Uterus (tissue), 4 donors: ENCODE results near the gene OTOS. TPM values are rescaled to one million over a fixed set of nuclear protein-coding genes. Genes with fewer than 3 reads are reported as not detected.

Experiments used
- DNase-seq, 2 donors: peaks; one replicate each; pipeline ENCODE4 v3.0.0-alpha.2; 2019 to 2020
- H3K27ac ChIP-seq, 2 donors: fragments of 200-600 bp; sonication (generic); 1 replicate in 1 of 2; 2 replicates in 1 of 2; pipeline ENCODE4 v1.5.1; 2016 to 2018
- H3K27me3 ChIP-seq, 2 donors: fragments of 200-600 bp; sonication (generic); one replicate each; pipeline ENCODE4 v1.5.1; 2018 to 2019; ENCODE audit warnings: control low read depth in 1 of 2
- H3K36me3 ChIP-seq, 2 donors: fragments of 200-600 bp; sonication (generic); one replicate each; pipeline ENCODE4 v1.5.1; 2019; ENCODE audit warnings: control low read depth in 1 of 2
- H3K4me1 ChIP-seq, 2 donors: fragments of 200-600 bp; sonication (generic); one replicate each; pipeline ENCODE4 v1.5.1; 2018 to 2019; ENCODE audit warnings: control low read depth in 1 of 2
- H3K4me3 ChIP-seq, 2 donors: fragments of 200-600 bp; sonication (generic); 1 replicate in 1 of 2; 2 replicates in 1 of 2; pipeline ENCODE4 v1.5.1; 2018 to 2019; ENCODE audit warnings: mild to moderate bottlenecking in 1 of 2
- H3K9me3 ChIP-seq, 2 donors: fragments of 200-600 bp; sonication (generic); one replicate each; pipeline ENCODE4 v1.5.1; 2019; ENCODE audit warnings: control low read depth in 1 of 2
- POLR2A ChIP-seq, 2 donors: fragments of 450-650 bp; IDR thresholded peaks; one replicate each; pipeline ENCODE4 v1.6.1; 2016; ENCODE audit warnings: antibody characterized with exemption in 2 of 2, mild to moderate bottlenecking in 1 of 2, moderate library complexity in 1 of 2
- intact Hi-C: fragments of 100-400 bp; cut with DNase I; formaldehyde crosslinking; loops from one replicate; pipeline ENCODE4 v1.15.1; 2023; ENCODE audit warnings: low total_unique reads
- total RNA-seq, 4 donors: library from RNA; depleted of rRNA in 3 of 4; stranded (reverse); fragments of >200 nt in 3 of 4; gene quantifications; one replicate each; pipeline versions ENCODE4 v1.1.0 to v1.2.4, GENCODE V29; 2014 to 2023
- TF ChIP-seq, protein P1 (sequence below), 4 experiments: fragments of 200-600 bp in 2 of 4; fragments of 450-650 bp in 2 of 4; sonication (generic) in 2 of 4; IDR thresholded peaks; one replicate each; pipeline ENCODE4 v1.5.1; 2016 to 2019; ENCODE audit warnings: antibody characterized with exemption in 4 of 4, mild to moderate bottlenecking in 2 of 4, moderate library complexity in 1 of 4
- donor health status: DM: yes; HTN: yes; CAD: no.

The OTOS gene
- total RNA-seq, 4 donors from 2014 or later, result not detected

DNA sequence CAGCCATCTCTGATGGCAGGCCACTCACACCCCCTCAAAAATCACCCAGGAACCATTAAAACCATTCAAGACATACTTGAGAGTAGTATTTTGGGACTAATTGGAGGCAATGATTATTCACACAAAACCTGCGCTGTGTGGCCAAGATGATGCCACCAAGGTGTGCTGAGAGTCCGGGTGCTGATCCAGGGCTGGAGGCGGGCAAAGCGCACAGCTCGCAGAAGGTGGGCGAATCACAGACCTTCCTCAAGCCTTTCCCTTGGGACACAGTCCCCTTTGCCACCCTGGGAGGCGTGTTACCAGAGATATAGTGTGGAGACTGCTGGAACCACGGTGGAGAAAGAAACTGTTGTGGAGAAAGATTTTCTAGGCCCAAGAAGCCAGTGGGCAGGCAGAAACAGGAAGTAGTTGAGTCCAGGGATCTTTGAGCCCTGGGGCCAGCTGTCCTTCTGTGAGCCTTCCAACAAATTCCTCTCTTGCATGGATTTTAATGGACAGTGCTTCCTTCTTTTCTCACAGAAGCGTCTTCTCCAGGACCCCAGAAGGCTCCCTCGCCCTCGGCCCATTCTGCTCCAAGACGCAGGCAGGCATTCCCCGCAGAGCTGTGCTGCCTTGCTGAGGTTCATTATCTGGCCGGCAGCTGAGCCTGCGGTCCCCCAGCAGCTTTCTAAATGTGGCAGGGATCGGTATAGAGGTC is 12.4 kb downstream of the OTOS start:
- no peak for DNase-seq
- no peaks in the 10 kb centered on the region for H3K9me3 ChIP-seq
- H3K4me3 ChIP-seq, result no peak overlapping the region
- TF ChIP-seq POLR2A (IDR thresholded peaks at IDR 0.05), result no peak
- TF ChIP-seq, protein P1, sequence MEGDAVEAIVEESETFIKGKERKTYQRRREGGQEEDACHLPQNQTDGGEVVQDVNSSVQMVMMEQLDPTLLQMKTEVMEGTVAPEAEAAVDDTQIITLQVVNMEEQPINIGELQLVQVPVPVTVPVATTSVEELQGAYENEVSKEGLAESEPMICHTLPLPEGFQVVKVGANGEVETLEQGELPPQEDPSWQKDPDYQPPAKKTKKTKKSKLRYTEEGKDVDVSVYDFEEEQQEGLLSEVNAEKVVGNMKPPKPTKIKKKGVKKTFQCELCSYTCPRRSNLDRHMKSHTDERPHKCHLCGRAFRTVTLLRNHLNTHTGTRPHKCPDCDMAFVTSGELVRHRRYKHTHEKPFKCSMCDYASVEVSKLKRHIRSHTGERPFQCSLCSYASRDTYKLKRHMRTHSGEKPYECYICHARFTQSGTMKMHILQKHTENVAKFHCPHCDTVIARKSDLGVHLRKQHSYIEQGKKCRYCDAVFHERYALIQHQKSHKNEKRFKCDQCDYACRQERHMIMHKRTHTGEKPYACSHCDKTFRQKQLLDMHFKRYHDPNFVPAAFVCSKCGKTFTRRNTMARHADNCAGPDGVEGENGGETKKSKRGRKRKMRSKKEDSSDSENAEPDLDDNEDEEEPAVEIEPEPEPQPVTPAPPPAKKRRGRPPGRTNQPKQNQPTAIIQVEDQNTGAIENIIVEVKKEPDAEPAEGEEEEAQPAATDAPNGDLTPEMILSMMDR (IDR thresholded peaks at IDR 0.05), result no peak
- intact Hi-C loops, result no loop called here
- H3K36me3 ChIP-seq, result no peaks in the 10 kb centered on the region
- H3K27ac ChIP-seq, result no peak overlapping the region
- no peaks in the 10 kb centered on the region for H3K4me1 ChIP-seq
- no peaks in the 10 kb centered on the region for H3K27me3 ChIP-seq

DNA sequence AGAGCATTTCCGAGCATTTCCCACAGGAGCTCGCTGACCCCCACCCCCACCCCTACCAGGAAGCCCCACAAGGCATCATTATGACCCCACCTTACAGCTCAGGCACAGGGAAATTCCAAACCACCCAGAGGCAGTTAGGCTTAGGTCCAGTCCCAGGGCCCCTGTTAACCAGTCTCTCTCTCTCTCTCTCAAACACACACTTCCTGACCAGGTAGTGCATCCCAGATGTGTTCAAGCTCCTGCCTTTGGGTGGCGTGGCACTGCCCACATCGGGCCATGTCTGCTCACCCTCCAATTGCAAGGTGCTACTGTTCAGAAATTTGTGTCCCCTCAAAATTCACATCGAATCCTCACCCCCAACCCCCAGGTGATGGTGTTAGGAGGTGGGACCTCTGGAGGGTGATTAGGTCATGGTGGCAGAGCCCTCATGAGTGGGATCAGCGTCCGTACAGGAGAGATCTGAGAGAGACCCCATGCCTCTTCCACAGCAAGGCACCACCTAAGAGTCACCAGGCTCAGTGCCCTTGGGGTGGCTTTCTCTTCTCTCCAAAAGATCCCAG is 13.2 kb downstream of the OTOS start:
- no peaks in the 10 kb centered on the region for H3K27me3 ChIP-seq
- no peaks in the 10 kb centered on the region for H3K36me3 ChIP-seq
- intact Hi-C loops, result no loop called here
- no peak for DNase-seq
- H3K4me1 ChIP-seq, result no peaks in the 10 kb centered on the region
- TF ChIP-seq, protein P1 (IDR thresholded peaks at IDR 0.05), result no peak
- TF ChIP-seq POLR2A (IDR thresholded peaks at IDR 0.05), result no peak
- H3K4me3 ChIP-seq, result no peak overlapping the region
- no peaks in the 10 kb centered on the region for H3K9me3 ChIP-seq
- H3K27ac ChIP-seq, result no peak overlapping the region

DNA sequence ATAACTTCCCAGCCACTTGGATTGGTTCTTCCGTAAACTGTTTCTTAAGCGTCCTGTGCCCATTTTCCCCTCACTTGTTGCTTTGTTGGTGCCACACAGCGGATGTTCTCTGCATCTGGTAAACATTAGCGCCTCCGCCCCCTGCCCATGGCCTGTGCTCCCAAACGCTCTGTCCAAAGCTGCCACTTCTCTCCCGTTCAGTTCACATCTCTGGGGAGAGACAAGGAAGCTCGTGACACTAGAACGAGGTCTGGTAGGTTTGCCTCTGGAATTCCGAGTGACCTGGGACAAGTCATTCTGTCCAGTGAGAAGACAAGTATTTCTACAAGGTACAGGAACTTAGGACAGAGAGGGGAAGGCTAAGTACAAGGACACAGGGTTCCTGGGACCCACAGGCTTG is 13.7 kb downstream of the OTOS start:
- no peaks in the 10 kb centered on the region for H3K27me3 ChIP-seq
- H3K9me3 ChIP-seq, result no peaks in the 10 kb centered on the region
- DNase-seq, result no peak
- intact Hi-C loops, result no loop called here
- H3K4me3 ChIP-seq, result no peak overlapping the region
- no peaks in the 10 kb centered on the region for H3K36me3 ChIP-seq
- no peak overlapping the region for H3K27ac ChIP-seq
- H3K4me1 ChIP-seq, result no peaks in the 10 kb centered on the region
- TF ChIP-seq, protein P1 (IDR thresholded peaks at IDR 0.05), result no peak
- no peak for TF ChIP-seq POLR2A (IDR thresholded peaks at IDR 0.05)

DNA sequence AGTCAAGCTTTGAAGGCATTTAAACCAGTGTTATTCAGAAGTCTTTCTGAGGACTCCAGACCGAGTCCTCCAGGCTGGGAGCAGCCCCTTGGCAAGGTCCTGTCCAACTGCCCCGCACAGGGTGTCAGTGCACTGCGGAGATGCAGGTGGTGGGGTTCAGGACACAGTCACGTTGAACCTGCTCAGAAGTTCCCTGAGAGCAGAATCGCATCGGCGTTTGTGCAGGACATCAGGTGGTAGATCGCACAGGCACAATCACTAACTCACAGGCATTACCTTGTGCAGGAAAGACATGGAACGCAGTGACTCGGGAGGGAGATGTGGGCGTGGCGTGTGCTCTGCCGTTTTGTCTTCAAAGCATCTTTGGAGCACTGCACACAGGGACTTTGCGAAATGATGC is 14.7 kb downstream of the OTOS start:
- intact Hi-C loops, result no loop called here

DNA sequence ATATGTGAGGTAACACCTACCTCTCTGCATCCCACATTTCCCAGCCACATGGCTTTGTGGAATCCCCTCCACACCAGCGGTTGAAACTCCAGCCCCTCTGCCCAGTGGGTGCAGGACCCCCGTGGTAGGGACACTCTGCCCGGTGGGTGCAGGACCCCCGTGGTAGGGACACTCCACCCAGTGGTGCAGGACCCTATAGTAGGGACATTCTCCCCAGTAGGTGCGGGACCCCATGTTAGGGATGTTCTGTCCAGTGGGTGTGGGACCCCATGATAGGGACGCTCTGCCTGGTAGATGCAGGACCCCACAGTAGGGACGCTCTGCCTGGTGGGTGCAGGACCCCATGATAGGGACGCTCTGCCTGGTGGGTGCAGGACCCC is 15.8 kb downstream of the OTOS start:
- no peak for DNase-seq
- Histone ChIP-seq H3K4me3 (no peak overlapping the region), H3K9me3 (no peaks in the 10 kb centered on the region), H3K27ac (no peak overlapping the region), H3K36me3 (no peaks in the 10 kb centered on the region), H3K4me1 (no peaks in the 10 kb centered on the region), H3K27me3 (no peaks in the 10 kb centered on the region)
- TF ChIP-seq POLR2A (IDR thresholded peaks at IDR 0.05), result no peak
- TF ChIP-seq, protein P1 (IDR thresholded peaks at IDR 0.05), result no peak
- intact Hi-C loops, result no loop called here

More for the DNA sequence above, 14.7 kb downstream of the OTOS start:
- no peak for DNase-seq
- H3K4me1 ChIP-seq, result no peaks in the 10 kb centered on the region
- H3K27me3 ChIP-seq, result no peaks in the 10 kb centered on the region
- TF ChIP-seq, protein P1 (IDR thresholded peaks at IDR 0.05), result no peak
- no peak for TF ChIP-seq POLR2A (IDR thresholded peaks at IDR 0.05)
- H3K4me3 ChIP-seq, result no peak overlapping the region
- no peaks in the 10 kb centered on the region for H3K9me3 ChIP-seq
- H3K27ac ChIP-seq, result no peak overlapping the region
- no peaks in the 10 kb centered on the region for H3K36me3 ChIP-seq
